PC-3 (cell line): ENCODE measurements around the gene CCR1.

ENCODE experiments used
- CTCF ChIP-seq: fragments of 300-600 bp; sonication (generic); conservative IDR thresholded peaks from 2 replicates; pipeline ENCODE4 v1.5.1; 2017; ENCODE audit warnings: antibody characterized with exemption, low read depth, mild to moderate bottlenecking, low read length
- EZH2phosphoT487 ChIP-seq: fragments of 300-600 bp; sonication (generic); IDR thresholded peaks from 2 replicates; pipeline ENCODE4 v1.6.1; 2018; ENCODE audit warnings: mild to moderate bottlenecking, antibody characterized with exemption, low read length, borderline replicate concordance

GRCh38 chr3:46187341-46187700, 20.8 kb downstream of the CCR1 start:
- TF ChIP-seq CTCF (no peak), EZH2phosphoT487 (no peak)
